Stimulated activated memory B cell treated with anti-CD40 and anti-IgM and Interleukin-4, amounts not matched to agents 10 μg/mL and 1 μg/mL and 100 μg/mL, for 72 hours (primary cell): Measurements from ENCODE around the gene SAG.

ENCODE experiments used
- ATAC-seq: fragments of 150-1000 bp; cut with Tn5 transposase; 2 replicates; pipeline ENCODE4 v1.10.0; 2021
- H3K27ac Mint-ChIP-seq: one replicate; pipeline ENCODE4 v1.8.0; 2022; ENCODE audit warnings: mild to moderate bottlenecking, mixed read lengths
- H3K27me3 Mint-ChIP-seq: one replicate; pipeline ENCODE4 v1.8.0; 2022; ENCODE audit warnings: mixed read lengths
- H3K36me3 Mint-ChIP-seq: one replicate; pipeline ENCODE4 v1.8.0; 2022; ENCODE audit warnings: mixed read lengths
- H3K4me1 Mint-ChIP-seq: one replicate; pipeline ENCODE4 v1.8.0; 2022; ENCODE audit warnings: mixed read lengths
- H3K4me3 Mint-ChIP-seq: one replicate; pipeline ENCODE4 v1.8.0; 2022; ENCODE audit warnings: mild to moderate bottlenecking, moderate library complexity, mixed read lengths
- H3K9me3 Mint-ChIP-seq: one replicate; pipeline ENCODE4 v1.8.0; 2022; ENCODE audit warnings: mixed read lengths

Gene SAG

GRCh38 chr2:233353101-233353768 is 45.6 kb downstream of the SAG start:
- Mint-ChIP-seq H3K4me1 (peaks cover 91% of the 10 kb centered on the region), H3K9me3 (no peaks in the 10 kb centered on the region), H3K4me3 (peak overlapping the region; percentile 87), H3K27ac (peak overlapping the region; percentile 99), H3K27me3 (no peaks in the 10 kb centered on the region), H3K36me3 (peaks cover 8% of the 10 kb centered on the region)
- ATAC-seq: peak; percentile 2

GRCh38 chr2:233353769-233354499 is 46.3 kb downstream of the SAG start, which contains the start of gene DGKD:
DGKD (plus strand) TSS chr2:233354494; CDS start chr2:233354519, 25 bp downstream.
- Mint-ChIP-seq H3K27me3 (no peaks in the 10 kb centered on the region), H3K4me1 (peaks cover 91% of the 10 kb centered on the region), H3K9me3 (no peaks in the 10 kb centered on the region), H3K4me3 (peak within 1 kb of the TSS; percentile 88), H3K27ac (peak within 1 kb of the TSS; percentile 99), H3K36me3 (peaks cover 8% of the 10 kb centered on the region)
- ATAC-seq: peak; percentile 87

- Mint-ChIP-seq H3K4me1 (peaks cover 91% of the 10 kb centered on the region), H3K36me3 (peaks cover 8% of the 10 kb centered on the region), H3K4me3 (peak overlapping the region; percentile 71), H3K27ac (peak overlapping the region; percentile 99), H3K9me3 (no peaks in the 10 kb centered on the region), H3K27me3 (no peaks in the 10 kb centered on the region)
- ATAC-seq: peak; percentile 60
Measured at GRCh38 chr2:233354500-233354924, 46.9 kb downstream of the SAG start.

- Mint-ChIP-seq H3K36me3 (peaks cover 13% of the 10 kb centered on the region), H3K27me3 (no peaks in the 10 kb centered on the region), H3K9me3 (no peaks in the 10 kb centered on the region), H3K4me3 (peak overlapping the region; percentile 88), H3K27ac (peak overlapping the region; percentile 60), H3K4me1 (peaks cover 91% of the 10 kb centered on the region)
- peak; percentile 9 for ATAC-seq
Measured at GRCh38 chr2:233354971-233355574, 47.5 kb downstream of the SAG start.

- no peak for ATAC-seq
- Mint-ChIP-seq H3K36me3 (peaks cover 20% of the 10 kb centered on the region), H3K9me3 (no peaks in the 10 kb centered on the region), H3K4me3 (peak overlapping the region; percentile 88), H3K27me3 (no peaks in the 10 kb centered on the region), H3K4me1 (peaks cover 89% of the 10 kb centered on the region), H3K27ac (peak overlapping the region; percentile 60)
Measured at GRCh38 chr2:233355916-233356315, 48.3 kb downstream of the SAG start.

- Mint-ChIP-seq H3K27me3 (no peaks in the 10 kb centered on the region), H3K4me3 (peak overlapping the region; percentile 88), H3K36me3 (peaks cover 20% of the 10 kb centered on the region), H3K9me3 (no peaks in the 10 kb centered on the region), H3K4me1 (peaks cover 81% of the 10 kb centered on the region), H3K27ac (peak overlapping the region; percentile 60)
- ATAC-seq: no peak
Measured at GRCh38 chr2:233356546-233357308, 49.1 kb downstream of the SAG start.

GRCh38 chr2:233358335-233358734 is 50.7 kb downstream of the SAG start:
- ATAC-seq: no peak
- Mint-ChIP-seq H3K4me3 (peak overlapping the region; percentile 59), H3K27me3 (no peaks in the 10 kb centered on the region), H3K27ac (peak overlapping the region; percentile 60), H3K9me3 (peaks cover 3% of the 10 kb centered on the region), H3K36me3 (peaks cover 29% of the 10 kb centered on the region), H3K4me1 (peaks cover 73% of the 10 kb centered on the region)

- Mint-ChIP-seq H3K4me3 (peak overlapping the region; percentile 59), H3K36me3 (peaks cover 35% of the 10 kb centered on the region), H3K9me3 (peaks cover 7% of the 10 kb centered on the region), H3K4me1 (peaks cover 72% of the 10 kb centered on the region), H3K27me3 (no peaks in the 10 kb centered on the region), H3K27ac (peak overlapping the region; percentile 60)
- no peak for ATAC-seq
Measured at GRCh38 chr2:233358947-233359346, 51.3 kb downstream of the SAG start.

- no peak overlapping the region for H3K4me3 Mint-ChIP-seq
- peaks cover 44% of the 10 kb centered on the region for H3K36me3 Mint-ChIP-seq
- ATAC-seq: no peak
- H3K4me1 Mint-ChIP-seq: peaks cover 77% of the 10 kb centered on the region
- H3K9me3 Mint-ChIP-seq: peaks cover 11% of the 10 kb centered on the region
- no peaks in the 10 kb centered on the region for H3K27me3 Mint-ChIP-seq
- peak overlapping the region; percentile 60 for H3K27ac Mint-ChIP-seq
Measured at GRCh38 chr2:233359823-233360222, 52.2 kb downstream of the SAG start.

- peaks cover 49% of the 10 kb centered on the region for H3K36me3 Mint-ChIP-seq
Measured at GRCh38 chr2:233360771-233361176, 53.2 kb downstream of the SAG start.

GRCh38 chr2:233361297-233361696 is 53.7 kb downstream of the SAG start:
- Mint-ChIP-seq H3K4me1 (peaks cover 76% of the 10 kb centered on the region), H3K36me3 (peaks cover 49% of the 10 kb centered on the region), H3K4me3 (no peak overlapping the region), H3K27me3 (no peaks in the 10 kb centered on the region), H3K27ac (peak overlapping the region; percentile 65), H3K9me3 (peaks cover 11% of the 10 kb centered on the region)
- no peak for ATAC-seq

More at GRCh38 chr2:233360771-233361176, 53.2 kb downstream of the SAG start:
- Mint-ChIP-seq H3K4me3 (no peak overlapping the region), H3K4me1 (peaks cover 76% of the 10 kb centered on the region), H3K27me3 (no peaks in the 10 kb centered on the region), H3K9me3 (peaks cover 11% of the 10 kb centered on the region), H3K27ac (peak overlapping the region; percentile 65)
- ATAC-seq: no peak

GRCh38 chr2:233362742-233363141 is 55.1 kb downstream of the SAG start:
- Mint-ChIP-seq H3K9me3 (peaks cover 11% of the 10 kb centered on the region), H3K4me3 (no peak overlapping the region), H3K27me3 (no peaks in the 10 kb centered on the region), H3K27ac (no peak overlapping the region), H3K36me3 (peaks cover 53% of the 10 kb centered on the region), H3K4me1 (peaks cover 76% of the 10 kb centered on the region)
- no peak for ATAC-seq

- Mint-ChIP-seq H3K27ac (peak overlapping the region; percentile 25), H3K4me3 (no peak overlapping the region), H3K9me3 (peaks cover 11% of the 10 kb centered on the region), H3K4me1 (peaks cover 70% of the 10 kb centered on the region), H3K27me3 (no peaks in the 10 kb centered on the region), H3K36me3 (peaks cover 57% of the 10 kb centered on the region)
- no peak for ATAC-seq
Measured at GRCh38 chr2:233363744-233364235, 56.2 kb downstream of the SAG start.

- ATAC-seq: no peak
- Mint-ChIP-seq H3K4me3 (no peak overlapping the region), H3K4me1 (peaks cover 68% of the 10 kb centered on the region), H3K27ac (peak overlapping the region; percentile 50), H3K27me3 (no peaks in the 10 kb centered on the region), H3K9me3 (peaks cover 11% of the 10 kb centered on the region), H3K36me3 (peaks cover 54% of the 10 kb centered on the region)
Measured at GRCh38 chr2:233365861-233366520, 58.4 kb downstream of the SAG start.
